GM12878 (cell line): ENCODE results near the gene CIROP. TPM values are rescaled to one million over a fixed set of nuclear protein-coding genes. Genes with fewer than 3 reads are reported as not detected.

Source experiments
- ATAC-seq: fragments of 200-7000 bp; cut with Tn5 transposase; 3 replicates; pipeline ENCODE4 v1.9.1; 2020; ENCODE audit warnings: mild to moderate bottlenecking, moderate library complexity
- BruUV-seq: library from RNA; stranded (reverse); fragments of 400-500 nt; replicated peaks from 2 replicates; lab custom pipeline; 2021; lab: Mats Ljungman, UMichigan
- CTCF ChIA-PET: fragments of 300-600 bp; sonication (Branson Sonifier 250); formaldehyde crosslinking; extraction: SDS; loops from one replicate; lab custom pipeline; 2021; ENCODE audit warnings: inconsistent platforms; lab: Yijun Ruan, JAX
- POLR2A ChIA-PET: fragments of 350-600 bp; formaldehyde crosslinking; extraction: SDS; loops from one replicate; lab custom pipeline; 2021; ENCODE audit warnings: inconsistent platforms; lab: Charles Lee
- RAD21 ChIA-PET: fragments of 300-600 bp; sonication (Branson Sonifier 250); formaldehyde crosslinking; loops from one replicate; lab custom pipeline; 2023; ENCODE audit warnings: antibody characterized with exemption; ENCODE audit not compliant: unreplicated experiment; lab: Charles Lee
- SMC1A ChIA-PET: fragments of 300-600 bp; sonication (Branson Sonifier 250); formaldehyde crosslinking; loops from one replicate; lab custom pipeline; 2023; ENCODE audit not compliant: unreplicated experiment, uncharacterized antibody; lab: Charles Lee
- DNase-seq: peaks from one replicate; pipeline ENCODE4 v3.0.0-alpha.2; 2011; ENCODE audit warnings: low read depth, low spot score
- FAIRE-seq: peaks from 3 replicates; lab custom pipeline; 2011; peaks lifted over from hg19 to GRCh38; lab: Jason Lieb, UNC
- H2AFZ ChIP-seq: 2 replicates; pipeline ENCODE4 v1.6.0; 2011; ENCODE audit warnings: low read depth, low read length, control low read depth; ENCODE audit not compliant: control insufficient read depth
- H3K27ac ChIP-seq: 2 replicates; pipeline ENCODE4 v1.5.1; 2011; ENCODE audit warnings: control low read depth; ENCODE audit not compliant: control insufficient read depth, insufficient read depth
- H3K27me3 ChIP-seq, 2 experiments: replicated peaks in 1 of 2; 2 replicates each; pipeline versions ENCODE4 v1.6.0 to v1.6.1; 2011; ENCODE audit warnings: low read length in 1 of 2; ENCODE audit not compliant: control insufficient read depth in 2 of 2, insufficient read depth in 2 of 2
- H3K36me3 ChIP-seq, 2 experiments: 2 replicates each; pipeline ENCODE4 v1.5.1; 2011; ENCODE audit warnings: low read length in 1 of 2; ENCODE audit not compliant: control insufficient read depth in 2 of 2, insufficient read depth in 2 of 2
- H3K4me1 ChIP-seq: 2 replicates; pipeline ENCODE4 v1.6.1; 2011; ENCODE audit warnings: mild to moderate bottlenecking, low read length, moderate library complexity, mixed read lengths; ENCODE audit not compliant: control insufficient read depth, insufficient read depth
- H3K4me2 ChIP-seq: 2 replicates; pipeline ENCODE4 v1.6.0; 2011; ENCODE audit warnings: control low read depth; ENCODE audit not compliant: control insufficient read depth, insufficient read depth
- H3K4me3 ChIP-seq: fragments of 200-600 bp; sonication (generic); 2 replicates; pipeline ENCODE4 v1.5.1; 2016
- H3K79me2 ChIP-seq: 2 replicates; pipeline ENCODE4 v1.6.0; 2011; ENCODE audit warnings: low read length; ENCODE audit not compliant: control insufficient read depth, insufficient read depth
- H3K9ac ChIP-seq: 2 replicates; pipeline ENCODE4 v1.8.0; 2011; ENCODE audit warnings: low read length, control low read depth, mixed read lengths; ENCODE audit not compliant: control insufficient read depth, insufficient read depth
- H3K9me3 ChIP-seq: replicated peaks from 3 replicates; pipeline ENCODE4 v1.5.1; 2011; ENCODE audit warnings: mild to moderate bottlenecking, low read length; ENCODE audit not compliant: control insufficient read depth, insufficient read depth
- H4K20me1 ChIP-seq: 2 replicates; pipeline ENCODE4 v1.6.0; 2011; ENCODE audit not compliant: control insufficient read depth, insufficient read depth
- ASH2L ChIP-seq: fragments of 300-600, 200-600 bp; sonication (generic); IDR thresholded peaks from 2 replicates; pipeline ENCODE4 v1.6.1; 2017; ENCODE audit warnings: low read depth, mild to moderate bottlenecking, borderline replicate concordance
- CTCF ChIP-seq, 3 experiments: IDR thresholded peaks in 2 of 3; conservative IDR thresholded peaks in 1 of 3; 2 replicates each; pipeline ENCODE4 v1.5.1; 2011; ENCODE audit warnings: low read depth in 3 of 3, low read length in 3 of 3, mild to moderate bottlenecking in 3 of 3, control low read depth in 2 of 3, moderate library complexity in 2 of 3, inconsistent platforms in 1 of 3, mixed read lengths in 1 of 3; ENCODE audit not compliant: control insufficient read depth in 2 of 3, insufficient read depth in 1 of 3; ENCODE audit errors: extremely low read depth in 1 of 3
- FOS ChIP-seq: IDR thresholded peaks from 3 replicates; pipeline ENCODE4 v1.6.1; 2011; ENCODE audit warnings: borderline replicate concordance; ENCODE audit not compliant: insufficient read length; ENCODE audit errors: extremely low read depth
- HDAC2 ChIP-seq: fragments of 200-600 bp; sonication (generic); IDR thresholded peaks from 2 replicates; pipeline ENCODE4 v1.6.1; 2017
- LARP7 ChIP-seq: fragments of 450-650 bp; IDR thresholded peaks from 2 replicates; pipeline ENCODE4 v1.6.1; 2017; ENCODE audit warnings: mild to moderate bottlenecking
- MEF2B ChIP-seq: fragments of 450-650 bp; IDR thresholded peaks from 2 replicates; pipeline ENCODE4 v1.6.1; 2018; ENCODE audit warnings: mild to moderate bottlenecking, moderate library complexity; ENCODE audit not compliant: partially characterized antibody, poor library complexity, severe bottlenecking
- NFIC ChIP-seq: IDR thresholded peaks from 2 replicates; pipeline ENCODE4 v1.6.1; 2012; ENCODE audit warnings: low read depth, mild to moderate bottlenecking, inconsistent platforms, low read length, moderate library complexity
- NFYB ChIP-seq: IDR thresholded peaks from 2 replicates; pipeline ENCODE4 v1.6.1; 2011; ENCODE audit warnings: low read depth, mild to moderate bottlenecking, low read length, improper control_type of control experiment, moderate library complexity; ENCODE audit not compliant: insufficient read depth
- NR2F1 ChIP-seq: fragments of 450-650 bp; conservative IDR thresholded peaks from 2 replicates; pipeline ENCODE4 v1.6.1; 2017; ENCODE audit warnings: mild to moderate bottlenecking
- POLR2AphosphoS2 ChIP-seq: IDR thresholded peaks from 2 replicates; pipeline ENCODE4 v1.6.1; 2011; ENCODE audit warnings: low read depth, mild to moderate bottlenecking, low read length, improper control_type of control experiment, moderate library complexity
- RB1 ChIP-seq: fragments of 450-650 bp; formaldehyde crosslinking; IDR thresholded peaks from 2 replicates; pipeline ENCODE4 v1.6.1; 2017; ENCODE audit warnings: mild to moderate bottlenecking, borderline replicate concordance
- STAT3 ChIP-seq: IDR thresholded peaks from 2 replicates; pipeline ENCODE4 v1.6.1; 2011; ENCODE audit warnings: low read depth, low read length, improper control_type of control experiment
- ZNF217 ChIP-seq: fragments of 450-650 bp; IDR thresholded peaks from 2 replicates; pipeline ENCODE4 v1.6.1; 2017; ENCODE audit warnings: antibody characterized with exemption, mild to moderate bottlenecking
- ZNF24 ChIP-seq: fragments of 450-650 bp; IDR thresholded peaks from 2 replicates; pipeline ENCODE4 v1.6.1; 2017; ENCODE audit warnings: antibody characterized with exemption, mild to moderate bottlenecking
- WGBS: methylation state at CpG from one replicate; pipeline ENCODE4 v1.1.6; 2016; ENCODE audit warnings: low lambda C conversion rate; ENCODE audit not compliant: insufficient replicate concordance, insufficient coverage; ENCODE audit errors: missing lambda C conversion rate; 5-methylcytosine and 5-hydroxymethylcytosine counted together
- in situ Hi-C: fragments of 300-500 bp; cut with MboI; formaldehyde crosslinking; loops from 9 replicates; pipeline ENCODE4 v1.14.3; 2018; ENCODE audit warnings: mixed read lengths
- intact Hi-C: fragments of 100-400 bp; cut with micrococcal nuclease; formaldehyde crosslinking; loops from one replicate; pipeline ENCODE4 v1.14.2; 2022; ENCODE audit not compliant: unreplicated experiment
- polyA plus RNA-seq, 11 experiments: library from polyadenylated mRNA; depleted of rRNA in 4 of 11; unstranded in 6 of 11; stranded (reverse) in 5 of 11; fragments of >200 nt; fragmentation: Nextera tagmentation in 4 of 11; fragmentation: Illumina TruSeq in 1 of 11; extraction: Ambion mirVana in 4 of 11; extraction: Trizol in 1 of 11; gene quantifications; 1 replicate in 1 of 11; 2 replicates in 10 of 11; pipeline versions ENCODE4 v1.2.1 to v1.2.3, GENCODE V29; 2011 to 2016; ENCODE audit warnings: inconsistent platforms in 2 of 11, missing spikeins in 2 of 11, low read depth in 1 of 11
- total RNA-seq, 4 experiments: library from RNA; depleted of rRNA in 3 of 4; stranded (reverse); fragments of >200 nt in 3 of 4; fragmentation: Illumina TruSeq in 1 of 4; extraction: Trizol in 1 of 4; gene quantifications; 2 replicates each; pipeline versions ENCODE4 v1.2.1 to v1.2.3, GENCODE V29; 2013 to 2021

CIROP gene
- total and polyA plus RNA-seq, 10 of the 15 experiments (the other 5 are each of a cell fraction or from before 2014, with no cell fraction given), result not detected

GRCh38 chr14:23062002-23062401 lies 42.8 kb downstream of the CIROP start:
- RAD21 ChIA-PET, result interaction anchor here (1.0 to 1.7 kb wide), 2 partner anchors 67 to 76 kb away, joined by 3 to 7 read pairs; no protein-coding TSS in a partner anchor
- FAIRE-seq, result no peak
- intact Hi-C loops, result no loop called here
- DNase-seq, result no peak
- H3K36me3 ChIP-seq, result peaks cover 32 to 45% of the 10 kb centered on the region in 2 experiments
- POLR2A ChIA-PET, result interaction anchor here (0.6 to 1.4 kb wide), 3 partner anchors 67 to 1088 kb away, joined by 3 to 10 read pairs (median 6); no protein-coding TSS in a partner anchor
- CTCF ChIA-PET, result interaction anchor here (0.9 to 18.3 kb wide), 9 partner anchors 8 to 132 kb away, joined by 3 to 853 read pairs (median 4); partner anchors contain the start of gene AJUBA
- H2AFZ ChIP-seq, result no peak overlapping the region
- in situ Hi-C loops, result no loop called here
- no peak overlapping the region for H3K4me2 ChIP-seq
- H3K79me2 ChIP-seq, result peaks cover 4% of the 10 kb centered on the region
- H3K27me3 ChIP-seq, result no peaks in the 10 kb centered on the region
- no peaks in the 10 kb centered on the region for H3K9me3 ChIP-seq
- H3K27ac ChIP-seq, result no peak overlapping the region
- peaks cover 4% of the 10 kb centered on the region; the same call in 1 of the 2 replicates for H4K20me1 ChIP-seq
- SMC1A ChIA-PET, result interaction anchor here (0.6 to 2.0 kb wide), 4 partner anchors 9 to 75 kb away, joined by 3 to 13 read pairs (median 6); no protein-coding TSS in a partner anchor
- no peak for TF ChIP-seq NR2F1
- TF ChIP-seq CTCF (IDR thresholded peaks at IDR 0.05 in 2 of 3, conservative IDR thresholded peaks at IDR 0.05 in 1 of 3; ENCODE audit: control insufficient read depth in 2 of 3, extremely low read depth in 1 of 3, insufficient read depth in 1 of 3, low read depth in 3 of 3, low read length in 3 of 3), result no peak
- no peak for TF ChIP-seq NFYB
- no peak for TF ChIP-seq LARP7
- TF ChIP-seq MEF2B, result no peak
- TF ChIP-seq ZNF24, result no peak
- no peak for TF ChIP-seq HDAC2
- TF ChIP-seq RB1, result no peak
- TF ChIP-seq ZNF217, result no peak
- TF ChIP-seq ASH2L, result no peak
- no peak for TF ChIP-seq STAT3
- no peak for TF ChIP-seq NFIC
- TF ChIP-seq POLR2AphosphoS2, result no peak
- no peak for TF ChIP-seq FOS
- peaks cover under 1% of the 10 kb centered on the region for H3K4me1 ChIP-seq
- H3K9ac ChIP-seq, result no peak overlapping the region
- BruUV-seq, result no TSS peak
- 84% methylated on average over 4 of the region's 4 CpGs for WGBS
- no peak overlapping the region for H3K4me3 ChIP-seq
- no peak for ATAC-seq
